Measurements from ENCODE around the gene PHOSPHO1.

Gene PHOSPHO1

GRCh38 chr17:49204516-49204915 lies 26.1 kb downstream of the PHOSPHO1 start:
- DNase-seq = no peak
- Histone ChIP-seq H2BK15ac (replicated peaks; ENCODE audit: low read depth) (no peak overlapping the region), H2AK5ac (ENCODE audit: low read length) (no peak overlapping the region), H3K27me3 (ENCODE audit: insufficient read depth, low read length, poor library complexity) (no peaks in the 10 kb centered on the region), H3K79me2 (ENCODE audit: control insufficient read depth, insufficient read depth, low read length) (no peaks in the 10 kb centered on the region), H3K9ac (ENCODE audit: low read length) (no peak overlapping the region), H3K79me1 (ENCODE audit: low read length) (no peaks in the 10 kb centered on the region), H3K18ac (ENCODE audit: low read length) (no peak overlapping the region), H2BK5ac (ENCODE audit: low read length) (no peak overlapping the region), H4K8ac (ENCODE audit: low read depth, low read length) (no peak overlapping the region), H3K27ac (ENCODE audit: low read depth, low read length) (no peak overlapping the region), H3K23ac (ENCODE audit: low read length) (no peak overlapping the region), H3K4me2 (ENCODE audit: low read length) (no peak overlapping the region), H3K4ac (ENCODE audit: low read depth, low read length) (no peak overlapping the region), H3K56ac (ENCODE audit: low read length) (no peak overlapping the region), H3K4me3 (ENCODE audit: low read length) (no peak overlapping the region), H3K4me1 (ENCODE audit: control insufficient read depth, low read depth, low read length) (no peaks in the 10 kb centered on the region), H4K5ac (ENCODE audit: low read length) (no peak overlapping the region), H3K36me3 (ENCODE audit: control insufficient read depth, insufficient read depth, low read length) (no peaks in the 10 kb centered on the region), H2BK120ac (ENCODE audit: low read depth, low read length) (no peak overlapping the region)
- WGBS (ENCODE audit: extremely low coverage, insufficient coverage, low lambda C conversion rate) = no CpG with 5 or more reads among the region's 2 CpGs

- Histone ChIP-seq H3K56ac (ENCODE audit: low read length) (no peak overlapping the region), H3K23ac (ENCODE audit: low read length) (no peak overlapping the region), H2BK120ac (ENCODE audit: low read depth, low read length) (no peak overlapping the region), H4K5ac (ENCODE audit: low read length) (no peak overlapping the region), H3K36me3 (ENCODE audit: control insufficient read depth, insufficient read depth, low read length) (no peaks in the 10 kb centered on the region), H3K79me1 (ENCODE audit: low read length) (no peaks in the 10 kb centered on the region), H3K18ac (ENCODE audit: low read length) (no peak overlapping the region), H3K4me3 (ENCODE audit: low read length) (no peak overlapping the region), H2BK15ac (replicated peaks; ENCODE audit: low read depth) (no peak overlapping the region), H2BK5ac (ENCODE audit: low read length) (no peak overlapping the region), H3K4ac (ENCODE audit: low read depth, low read length) (no peak overlapping the region), H3K9ac (ENCODE audit: low read length) (no peak overlapping the region), H3K27me3 (ENCODE audit: insufficient read depth, low read length, poor library complexity) (no peaks in the 10 kb centered on the region), H3K4me1 (ENCODE audit: control insufficient read depth, low read depth, low read length) (no peaks in the 10 kb centered on the region), H3K4me2 (ENCODE audit: low read length) (no peak overlapping the region), H2AK5ac (ENCODE audit: low read length) (no peak overlapping the region), H3K79me2 (ENCODE audit: control insufficient read depth, insufficient read depth, low read length) (no peaks in the 10 kb centered on the region), H3K27ac (ENCODE audit: low read depth, low read length) (no peak overlapping the region), H4K8ac (ENCODE audit: low read depth, low read length) (no peak overlapping the region)
- no CpG with 5 or more reads among the region's 2 CpGs for WGBS (ENCODE audit: extremely low coverage, insufficient coverage, low lambda C conversion rate)
- DNase-seq = no peak
These were observed 26.8 kb downstream of the PHOSPHO1 start for GRCh38 chr17:49203796-49204195.

- Histone ChIP-seq H3K79me2 (ENCODE audit: control insufficient read depth, insufficient read depth, low read length) (no peaks in the 10 kb centered on the region), H3K79me1 (ENCODE audit: low read length) (no peaks in the 10 kb centered on the region), H2BK5ac (ENCODE audit: low read length) (no peak overlapping the region), H4K5ac (ENCODE audit: low read length) (no peak overlapping the region), H3K36me3 (ENCODE audit: control insufficient read depth, insufficient read depth, low read length) (no peaks in the 10 kb centered on the region), H3K56ac (ENCODE audit: low read length) (no peak overlapping the region), H2BK120ac (ENCODE audit: low read depth, low read length) (no peak overlapping the region), H3K4me1 (ENCODE audit: control insufficient read depth, low read depth, low read length) (no peaks in the 10 kb centered on the region), H3K27ac (ENCODE audit: low read depth, low read length) (no peak overlapping the region), H3K27me3 (ENCODE audit: insufficient read depth, low read length, poor library complexity) (no peaks in the 10 kb centered on the region), H3K4me3 (ENCODE audit: low read length) (no peak overlapping the region), H2BK15ac (replicated peaks; ENCODE audit: low read depth) (no peak overlapping the region), H4K8ac (ENCODE audit: low read depth, low read length) (no peak overlapping the region), H3K18ac (ENCODE audit: low read length) (no peak overlapping the region), H3K23ac (ENCODE audit: low read length) (no peak overlapping the region), H3K9ac (ENCODE audit: low read length) (no peak overlapping the region), H3K4ac (ENCODE audit: low read depth, low read length) (no peak overlapping the region), H3K4me2 (ENCODE audit: low read length) (no peak overlapping the region), H2AK5ac (ENCODE audit: low read length) (no peak overlapping the region)
- DNase-seq = no peak
- no CpG with 5 or more reads among the region's 8 CpGs for WGBS (ENCODE audit: extremely low coverage, insufficient coverage, low lambda C conversion rate)
These were observed 29.1 kb downstream of the PHOSPHO1 start for GRCh38 chr17:49201481-49201927.

- H3K4ac ChIP-seq (ENCODE audit: low read depth, low read length) = no peak overlapping the region
- H2BK120ac ChIP-seq (ENCODE audit: low read depth, low read length) = no peak overlapping the region
- H3K4me3 ChIP-seq (ENCODE audit: low read length) = no peak overlapping the region
- no peak overlapping the region for H3K9ac ChIP-seq (ENCODE audit: low read length)
- H3K18ac ChIP-seq (ENCODE audit: low read length) = no peak overlapping the region
- no CpG with 5 or more reads among the region's 13 CpGs for WGBS (ENCODE audit: extremely low coverage, insufficient coverage, low lambda C conversion rate)
- H3K56ac ChIP-seq (ENCODE audit: low read length) = no peak overlapping the region
- H2BK15ac ChIP-seq (replicated peaks; ENCODE audit: low read depth) = no peak overlapping the region
- no peaks in the 10 kb centered on the region for H3K4me1 ChIP-seq (ENCODE audit: control insufficient read depth, low read depth, low read length)
- no peak overlapping the region for H4K5ac ChIP-seq (ENCODE audit: low read length)
- H3K79me2 ChIP-seq (ENCODE audit: control insufficient read depth, insufficient read depth, low read length) = no peaks in the 10 kb centered on the region
- no peak overlapping the region for H3K27ac ChIP-seq (ENCODE audit: low read depth, low read length)
- H2BK5ac ChIP-seq (ENCODE audit: low read length) = no peak overlapping the region
- no peak overlapping the region for H3K23ac ChIP-seq (ENCODE audit: low read length)
- no peaks in the 10 kb centered on the region for H3K27me3 ChIP-seq (ENCODE audit: insufficient read depth, low read length, poor library complexity)
- no peaks in the 10 kb centered on the region for H3K36me3 ChIP-seq (ENCODE audit: control insufficient read depth, insufficient read depth, low read length)
- no peak overlapping the region for H2AK5ac ChIP-seq (ENCODE audit: low read length)
- no peak overlapping the region for H4K8ac ChIP-seq (ENCODE audit: low read depth, low read length)
- DNase-seq = no peak
- no peak overlapping the region for H3K4me2 ChIP-seq (ENCODE audit: low read length)
- H3K79me1 ChIP-seq (ENCODE audit: low read length) = no peaks in the 10 kb centered on the region
These were observed 30.0 kb downstream of the PHOSPHO1 start for GRCh38 chr17:49200423-49201083.

- WGBS (ENCODE audit: extremely low coverage, insufficient coverage, low lambda C conversion rate) = no CpG with 5 or more reads among the region's 2 CpGs
These were observed 32.4 kb downstream of the PHOSPHO1 start for GRCh38 chr17:49198211-49198610.

More at GRCh38 chr17:49198211-49198610, 32.4 kb downstream of the PHOSPHO1 start:
- no peak overlapping the region for H4K5ac ChIP-seq (ENCODE audit: low read length)
- H3K9ac ChIP-seq (ENCODE audit: low read length) = no peak overlapping the region
- H2BK15ac ChIP-seq (replicated peaks; ENCODE audit: low read depth) = no peak overlapping the region
- no peak overlapping the region for H3K56ac ChIP-seq (ENCODE audit: low read length)
- H3K27me3 ChIP-seq (ENCODE audit: insufficient read depth, low read length, poor library complexity) = no peaks in the 10 kb centered on the region
- no peak overlapping the region for H3K18ac ChIP-seq (ENCODE audit: low read length)
- no peak overlapping the region for H3K27ac ChIP-seq (ENCODE audit: low read depth, low read length)
- H3K4me3 ChIP-seq (ENCODE audit: low read length) = no peak overlapping the region
- H3K4me1 ChIP-seq (ENCODE audit: control insufficient read depth, low read depth, low read length) = no peaks in the 10 kb centered on the region
- H3K79me1 ChIP-seq (ENCODE audit: low read length) = no peaks in the 10 kb centered on the region
- H3K36me3 ChIP-seq (ENCODE audit: control insufficient read depth, insufficient read depth, low read length) = no peaks in the 10 kb centered on the region
- H3K4me2 ChIP-seq (ENCODE audit: low read length) = no peak overlapping the region
- H3K23ac ChIP-seq (ENCODE audit: low read length) = no peak overlapping the region
- no peak overlapping the region for H2BK5ac ChIP-seq (ENCODE audit: low read length)
- no peak overlapping the region for H2BK120ac ChIP-seq (ENCODE audit: low read depth, low read length)
- H4K8ac ChIP-seq (ENCODE audit: low read depth, low read length) = no peak overlapping the region
- DNase-seq = no peak
- H3K79me2 ChIP-seq (ENCODE audit: control insufficient read depth, insufficient read depth, low read length) = no peaks in the 10 kb centered on the region
- no peak overlapping the region for H2AK5ac ChIP-seq (ENCODE audit: low read length)
- H3K4ac ChIP-seq (ENCODE audit: low read depth, low read length) = no peak overlapping the region

Measured in mesendoderm (in vitro differentiated cells).